D721Med (cell line): ENCODE measurements around the gene PPY.

Experiments used
- DNase-seq: peaks from one replicate; pipeline ENCODE4 v3.0.0; 2011; ENCODE audit warnings: low spot score; ENCODE audit not compliant: insufficient read length
- FAIRE-seq: peaks from 2 replicates; lab custom pipeline; 2011; peaks lifted over from hg19 to GRCh38; lab: Jason Lieb, UNC
- TF ChIP-seq, protein P1 (sequence below): IDR thresholded peaks from 2 replicates; pipeline ENCODE4 v1.5.1; 2012; ENCODE audit warnings: mild to moderate bottlenecking, control low read depth; ENCODE audit not compliant: insufficient read depth; ENCODE audit errors: missing control alignments

Gene PPY

DNA sequence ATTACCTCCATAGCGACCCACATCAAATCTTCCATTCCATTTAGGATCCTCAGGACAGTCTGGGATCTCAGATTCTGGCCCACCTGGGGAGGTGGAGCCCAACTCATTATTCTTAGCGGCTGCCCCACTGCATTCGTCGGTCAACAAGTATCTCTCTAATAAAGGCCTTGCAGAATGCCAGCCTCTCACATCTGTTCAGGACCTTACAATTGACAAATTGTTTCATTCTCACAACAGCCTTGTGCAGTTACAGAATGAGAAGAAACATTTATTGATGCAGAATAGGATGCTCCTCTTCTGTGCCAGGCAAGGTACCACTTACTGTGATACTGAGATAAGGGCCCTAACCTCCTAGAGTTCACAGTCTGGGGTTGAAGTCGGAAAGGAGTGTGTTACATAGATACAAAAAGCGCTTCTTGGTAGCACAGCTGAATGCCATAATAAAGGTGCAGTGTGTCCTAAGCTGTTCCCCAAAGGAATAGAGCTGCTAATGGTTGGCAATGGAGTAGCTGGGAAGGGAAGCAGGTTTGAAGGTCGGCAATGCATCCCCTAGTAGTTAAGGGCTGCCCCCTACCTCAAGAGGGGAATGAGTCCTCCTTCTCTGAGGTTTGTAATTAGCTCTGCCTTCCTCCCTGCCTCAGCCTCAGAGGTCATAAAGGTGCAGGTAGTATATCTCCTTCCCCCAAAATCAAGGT lies 32.6 kb downstream of the PPY start:
- no peak for DNase-seq
- FAIRE-seq: no peak
- TF ChIP-seq, protein P1, sequence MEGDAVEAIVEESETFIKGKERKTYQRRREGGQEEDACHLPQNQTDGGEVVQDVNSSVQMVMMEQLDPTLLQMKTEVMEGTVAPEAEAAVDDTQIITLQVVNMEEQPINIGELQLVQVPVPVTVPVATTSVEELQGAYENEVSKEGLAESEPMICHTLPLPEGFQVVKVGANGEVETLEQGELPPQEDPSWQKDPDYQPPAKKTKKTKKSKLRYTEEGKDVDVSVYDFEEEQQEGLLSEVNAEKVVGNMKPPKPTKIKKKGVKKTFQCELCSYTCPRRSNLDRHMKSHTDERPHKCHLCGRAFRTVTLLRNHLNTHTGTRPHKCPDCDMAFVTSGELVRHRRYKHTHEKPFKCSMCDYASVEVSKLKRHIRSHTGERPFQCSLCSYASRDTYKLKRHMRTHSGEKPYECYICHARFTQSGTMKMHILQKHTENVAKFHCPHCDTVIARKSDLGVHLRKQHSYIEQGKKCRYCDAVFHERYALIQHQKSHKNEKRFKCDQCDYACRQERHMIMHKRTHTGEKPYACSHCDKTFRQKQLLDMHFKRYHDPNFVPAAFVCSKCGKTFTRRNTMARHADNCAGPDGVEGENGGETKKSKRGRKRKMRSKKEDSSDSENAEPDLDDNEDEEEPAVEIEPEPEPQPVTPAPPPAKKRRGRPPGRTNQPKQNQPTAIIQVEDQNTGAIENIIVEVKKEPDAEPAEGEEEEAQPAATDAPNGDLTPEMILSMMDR: no peak

DNA sequence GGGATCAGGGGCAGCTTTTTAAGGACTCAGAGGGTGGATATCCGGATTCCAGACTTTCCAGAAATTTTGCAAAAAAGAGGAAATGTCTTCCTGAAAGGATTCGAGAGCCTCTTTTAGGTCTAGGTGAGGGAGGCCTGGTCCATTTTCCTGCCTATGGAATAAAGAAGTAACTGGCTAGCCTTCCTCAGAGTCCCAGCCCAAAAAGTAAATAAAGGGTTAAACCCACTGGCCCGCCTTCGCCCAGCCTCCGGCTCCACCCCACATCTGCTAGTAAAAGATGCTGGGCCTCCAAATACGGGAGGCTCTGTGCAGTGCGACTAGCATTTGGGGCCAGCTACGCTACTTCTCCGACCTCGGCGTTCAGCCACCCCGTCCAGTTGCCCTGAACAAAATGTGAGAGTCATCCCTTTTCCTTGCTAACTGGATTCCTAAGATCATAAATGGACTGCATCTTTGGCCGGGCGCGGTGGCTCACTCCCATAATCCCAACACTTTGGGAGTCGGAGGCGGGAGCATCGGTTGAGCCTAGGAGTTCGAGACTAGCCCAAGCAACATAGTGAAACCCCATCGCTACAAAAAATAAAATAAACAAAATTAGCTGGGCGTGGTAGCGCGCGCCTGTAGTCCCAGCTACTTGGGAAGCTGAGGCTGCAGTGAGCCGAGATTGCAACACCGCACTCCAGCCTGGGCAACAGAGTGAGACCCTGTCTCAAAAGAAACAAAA lies 34.1 kb downstream of the PPY start:
- TF ChIP-seq, protein P1: no peak
- DNase-seq (peak; percentile 41), FAIRE-seq (no peak)

DNA sequence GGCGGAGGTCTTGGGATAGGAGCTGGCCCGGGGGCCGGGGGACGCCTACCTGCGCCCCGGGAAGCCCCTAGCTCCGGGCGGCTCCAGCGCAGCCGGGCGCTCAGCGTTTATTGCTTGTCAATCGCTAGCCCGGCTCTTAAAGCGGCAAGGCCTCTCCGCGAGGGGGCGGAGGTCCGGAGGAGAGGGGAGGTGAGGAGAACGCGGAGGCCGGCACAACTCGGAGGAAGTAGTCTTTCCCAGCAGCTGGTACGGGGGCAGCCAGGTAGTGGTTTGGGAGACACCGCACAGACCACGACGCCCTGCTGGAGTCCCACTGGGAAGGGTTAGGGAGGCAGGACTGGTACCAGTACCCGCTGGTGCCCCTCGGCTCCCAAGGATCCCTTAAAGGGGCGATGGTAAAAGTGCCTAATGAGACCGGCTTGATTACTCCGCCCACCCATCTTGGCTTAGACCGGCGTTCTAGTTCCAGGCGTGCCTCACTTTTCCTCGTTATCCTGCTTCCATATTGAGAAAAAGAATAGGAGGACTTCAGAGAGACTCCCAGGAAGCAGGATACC lies 34.8 kb downstream of the PPY start, which contains the start of gene MPP2:
TSS of gene MPP2 (minus strand) at position 112 of the 557 bp plus-strand sequence. CDS start 3,076 bp downstream, outside the sequence.
- FAIRE-seq (no peak), DNase-seq (peak; percentile 73)
- TF ChIP-seq, protein P1: no peak

DNA sequence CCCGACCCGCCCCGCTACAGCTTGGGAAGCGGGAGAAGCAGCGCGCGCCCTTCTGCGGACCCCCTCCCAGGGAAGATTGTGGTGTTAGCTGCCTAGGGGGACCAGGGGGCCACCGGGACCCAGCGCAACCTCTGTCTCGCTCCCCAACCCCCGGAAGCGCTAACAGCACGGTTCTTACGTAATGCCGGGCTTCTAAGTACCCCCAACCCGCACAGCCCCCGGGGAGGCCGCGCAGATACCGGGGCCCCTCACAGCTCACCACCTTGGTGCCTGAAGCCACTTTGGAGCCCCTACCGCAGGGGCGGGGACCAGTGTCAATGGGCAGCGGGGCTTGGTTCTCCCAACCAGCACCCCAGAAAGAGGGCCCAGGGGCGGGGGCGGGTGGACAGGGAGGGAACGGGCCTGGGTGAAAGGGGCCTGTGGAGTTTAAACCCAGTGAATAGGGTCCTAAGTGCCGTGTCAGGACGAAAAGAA lies 35.3 kb downstream of the PPY start:
- DNase-seq (no peak), FAIRE-seq (no peak)
- TF ChIP-seq, protein P1: no peak

DNA sequence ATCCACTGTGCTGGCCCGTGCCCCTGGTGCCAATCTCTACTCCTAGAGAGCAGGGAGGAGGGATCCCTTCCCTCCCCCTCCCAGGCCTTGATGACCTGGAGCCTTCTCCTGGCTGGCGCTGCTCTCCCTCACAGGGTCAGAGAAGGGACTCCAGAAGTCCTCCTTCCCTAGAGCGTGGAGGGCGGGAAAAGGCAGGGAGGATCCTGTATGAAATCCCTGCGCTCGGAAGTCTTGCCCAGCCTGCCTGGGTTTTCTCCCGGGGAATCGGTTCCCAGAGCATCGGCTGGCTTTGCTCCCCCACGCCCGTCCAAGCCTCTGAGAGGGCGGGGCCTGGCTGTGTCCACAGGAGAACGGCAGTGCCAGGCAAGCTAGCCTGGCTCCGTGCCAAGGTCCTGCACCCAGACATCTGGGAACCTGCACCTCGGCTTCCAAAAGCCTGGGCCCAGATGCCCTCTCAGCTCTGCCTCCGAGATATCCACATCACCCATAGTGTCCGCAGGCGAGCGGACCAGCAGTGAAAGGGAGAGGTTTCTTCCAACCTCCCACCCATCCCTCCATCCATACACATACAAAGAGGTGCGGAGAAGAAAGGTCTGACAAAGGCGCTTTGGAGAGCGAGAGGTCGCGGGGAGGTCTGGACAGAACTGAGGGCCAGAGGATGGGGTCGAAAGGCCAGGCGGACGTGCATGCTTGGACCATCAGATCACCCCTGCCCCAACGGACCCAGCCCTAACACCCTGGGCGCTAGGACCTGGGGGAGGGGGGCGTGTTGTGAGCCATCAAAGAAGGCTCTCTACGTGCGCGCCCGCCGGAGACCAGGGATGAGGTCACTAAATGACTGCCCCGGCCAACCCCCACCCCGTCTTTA lies 36.1 kb downstream of the PPY start:
- DNase-seq (peak; percentile 80), FAIRE-seq (no peak)

DNA sequence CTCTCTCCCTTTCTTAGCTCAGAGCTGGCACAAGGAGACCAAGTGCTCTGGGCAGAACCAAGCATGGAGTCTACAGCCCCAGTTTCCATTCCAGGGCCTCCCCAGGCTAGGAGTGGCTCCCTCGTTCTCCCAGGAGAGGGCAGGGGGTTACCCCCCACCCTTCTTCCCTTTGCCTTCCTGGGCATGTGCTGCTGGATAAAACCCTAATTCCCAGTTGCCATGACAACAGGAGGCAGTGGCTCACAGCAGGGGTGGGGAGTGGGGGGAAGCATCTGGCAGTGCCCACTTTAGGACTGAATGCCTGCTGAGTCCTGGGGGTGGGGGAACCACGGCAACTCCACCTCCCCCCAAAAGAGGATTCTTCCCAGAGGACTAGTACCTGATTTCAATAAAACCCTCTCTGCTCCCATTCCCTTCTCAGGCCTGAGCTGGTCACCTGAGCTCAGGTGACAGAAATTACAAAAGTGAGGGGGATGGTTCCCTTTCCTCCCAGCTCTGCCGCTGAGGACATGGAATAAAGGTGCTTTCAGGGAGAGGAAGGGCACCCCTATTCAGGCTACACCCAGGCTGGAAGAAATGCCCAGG lies 36.8 kb downstream of the PPY start:
- DNase-seq: peak; percentile 52
- FAIRE-seq: no peak
- TF ChIP-seq, protein P1: no peak

More for the DNA sequence above, 36.1 kb downstream of the PPY start:
- TF ChIP-seq, protein P1: no peak
